Measurements from ENCODE around the gene EDARADD. TPM values are rescaled to one million over a fixed set of nuclear protein-coding genes. Genes with fewer than 3 reads are reported as not detected.
"Not testable (repeated sequence)": the region's sequence is repeated elsewhere in the genome, so short reads cannot be mapped to it uniquely, and the experiment has no call there.

Gene EDARADD
- total and polyA plus RNA-seq, 4 donors = 0.13 to 0.67 (median 0.26) TPM

- H3K9me3 ChIP-seq (ENCODE audit: control insufficient read depth in 4 of 4, low read length in 3 of 4) = no peaks in the 10 kb centered on the region
- no peaks in the 10 kb centered on the region for H3K27me3 ChIP-seq (ENCODE audit: control insufficient read depth in 4 of 4, insufficient read depth in 4 of 4, low read length in 3 of 4)
- no peak overlapping the region for H3K9ac ChIP-seq (ENCODE audit: low read depth in 1 of 2, low read length in 2 of 2)
- H3K4me1 ChIP-seq (ENCODE audit: control insufficient read depth in 4 of 4, insufficient read depth in 4 of 4, low read length in 3 of 4) = peaks cover 0 to 12% (median 7%) of the 10 kb centered on the region in 4 donors
- H3K27ac ChIP-seq (ENCODE audit: low read depth in 1 of 2, low read length in 2 of 2) = no peak overlapping the region
- no peak overlapping the region for H3K4me3 ChIP-seq (ENCODE audit: low read depth in 1 of 3, low read length in 3 of 3)
- 80% methylated on average over 4 of the region's 4 CpGs for WGBS
- no peak for DNase-seq (ENCODE audit: low spot score)
- H3K36me3 ChIP-seq (ENCODE audit: control insufficient read depth in 4 of 4, insufficient read depth in 3 of 4, low read depth in 1 of 4, low read length in 3 of 4) = no peaks in the 10 kb centered on the region
- TF ChIP-seq ATF3 (IDR thresholded peaks at IDR 0.05) (no peak), FOXA1 (IDR thresholded peaks at IDR 0.05) (no peak), MAX (IDR thresholded peaks at IDR 0.05) (no peak), YY1 (IDR thresholded peaks at IDR 0.05) (no peak), ZBTB33 (IDR thresholded peaks at IDR 0.05) (no peak), HNF4G (IDR thresholded peaks at IDR 0.05) (no peak), FOXA2 (IDR thresholded peaks at IDR 0.05) (no peak), REST (IDR thresholded peaks at IDR 0.05) (no peak), NR2F2 (IDR thresholded peaks at IDR 0.05) (no peak), CTCF (IDR thresholded peaks at IDR 0.05; ENCODE audit: low read depth, low read length, missing input control) (no peak), JUND (IDR thresholded peaks at IDR 0.05) (no peak), EGR1 (IDR thresholded peaks at IDR 0.05; ENCODE audit: low read depth in 2 of 2) (no peak), SP1 (IDR thresholded peaks at IDR 0.05) (no peak), RXRA (IDR thresholded peaks at IDR 0.05) (no peak), RAD21 (IDR thresholded peaks at IDR 0.05) (no peak), HNF4A (conservative IDR thresholded peaks at IDR 0.05) (no peak), GABPA (IDR thresholded peaks at IDR 0.05 in 1 of 2, conservative IDR thresholded peaks at IDR 0.05 in 1 of 2) (no peak), TAF1 (conservative IDR thresholded peaks at IDR 0.05) (no peak)
Observed at GRCh38 chr1:236486356-236487002, 92.4 kb downstream of the EDARADD start.

GRCh38 chr1:236489161-236489560 is 95.1 kb downstream of the EDARADD start:
- not testable (repeated sequence) for H3K4me3 ChIP-seq (ENCODE audit: low read depth in 1 of 3, low read length in 3 of 3); H3K27ac ChIP-seq (ENCODE audit: low read depth in 1 of 2, low read length in 2 of 2); DNase-seq (ENCODE audit: low spot score); H3K27me3 ChIP-seq (ENCODE audit: control insufficient read depth in 4 of 4, insufficient read depth in 4 of 4, low read length in 3 of 4); H3K9ac ChIP-seq (ENCODE audit: low read depth in 1 of 2, low read length in 2 of 2); H3K9me3 ChIP-seq (ENCODE audit: control insufficient read depth in 4 of 4, low read length in 3 of 4); H3K36me3 ChIP-seq (ENCODE audit: control insufficient read depth in 4 of 4, insufficient read depth in 3 of 4, low read depth in 1 of 4, low read length in 3 of 4)
- H3K4me1 ChIP-seq (ENCODE audit: control insufficient read depth in 4 of 4, insufficient read depth in 4 of 4, low read length in 3 of 4) = peaks cover 0 to 15% (median 10%) of the 10 kb centered on the region in 4 donors
- 94% methylated on average over 3 of the region's 3 CpGs for WGBS

Data from liver (tissue), 9 donors.